HG03039 (cell line): ENCODE data around the gene KCNIP3.

Experiments
- ATAC-seq: cut with Tn5 transposase; IDR thresholded peaks from one replicate; pipeline ENCODE4 v1.9.1; 2021; ENCODE audit warnings: mild to moderate bottlenecking, moderate library complexity; ENCODE audit not compliant: unreplicated experiment

The KCNIP3 gene

GRCh38 chr2:95312543-95313201 lies 15.5 kb downstream of the KCNIP3 start:
- no peak for ATAC-seq

GRCh38 chr2:95313296-95314131 lies 16.4 kb downstream of the KCNIP3 start:
- ATAC-seq: no peak

GRCh38 chr2:95314598-95314963 lies 17.4 kb downstream of the KCNIP3 start:
- ATAC-seq: no peak

- no peak for ATAC-seq
Observed at GRCh38 chr2:95314964-95315611, 17.9 kb downstream of the KCNIP3 start.

- ATAC-seq: no peak
Observed at GRCh38 chr2:95315801-95316411, 18.8 kb downstream of the KCNIP3 start.

- ATAC-seq: no peak
Observed at GRCh38 chr2:95316466-95317122, 19.4 kb downstream of the KCNIP3 start.

GRCh38 chr2:95317123-95317500 lies 20.0 kb downstream of the KCNIP3 start:
- no peak for ATAC-seq

GRCh38 chr2:95317665-95318425 lies 20.7 kb downstream of the KCNIP3 start:
- ATAC-seq: no peak

GRCh38 chr2:95318431-95319220 lies 21.5 kb downstream of the KCNIP3 start:
- no peak for ATAC-seq

GRCh38 chr2:95319481-95320343 lies 22.6 kb downstream of the KCNIP3 start:
- ATAC-seq: no peak

GRCh38 chr2:95320344-95320712 lies 23.2 kb downstream of the KCNIP3 start:
- ATAC-seq: no peak

GRCh38 chr2:95320986-95321767 lies 24.0 kb downstream of the KCNIP3 start:
- ATAC-seq: no peak

- no peak for ATAC-seq
Observed at GRCh38 chr2:95323347-95324155, 26.4 kb downstream of the KCNIP3 start.

- no peak for ATAC-seq
Observed at GRCh38 chr2:95325026-95325425, 27.9 kb downstream of the KCNIP3 start.

GRCh38 chr2:95325590-95326432 lies 28.7 kb downstream of the KCNIP3 start:
- no peak for ATAC-seq
